A375 (cell line): ENCODE data around the gene NELL1. TPM values are rescaled to one million over a fixed set of nuclear protein-coding genes. Genes with fewer than 3 reads are reported as not detected.
A peak's percentile ranks its signal among the peaks of the same experiment; 100 is the strongest.

Experiments used
- small RNA-seq: library from RNA; depleted of rRNA; stranded (forward); fragments of <200 nt; gene quantifications from one replicate; pipeline ENCODE3, GENCODE V24; 2014
- total RNA-seq: library from RNA; depleted of rRNA; stranded (reverse); fragments of >200 nt; shearing (Covaris generic); gene quantifications from 2 replicates; pipeline ENCODE4 v1.2.3, GENCODE V29; 2014; rRNA removed

The NELL1 gene
- total RNA-seq, result not detected in 2 replicates

DNA sequence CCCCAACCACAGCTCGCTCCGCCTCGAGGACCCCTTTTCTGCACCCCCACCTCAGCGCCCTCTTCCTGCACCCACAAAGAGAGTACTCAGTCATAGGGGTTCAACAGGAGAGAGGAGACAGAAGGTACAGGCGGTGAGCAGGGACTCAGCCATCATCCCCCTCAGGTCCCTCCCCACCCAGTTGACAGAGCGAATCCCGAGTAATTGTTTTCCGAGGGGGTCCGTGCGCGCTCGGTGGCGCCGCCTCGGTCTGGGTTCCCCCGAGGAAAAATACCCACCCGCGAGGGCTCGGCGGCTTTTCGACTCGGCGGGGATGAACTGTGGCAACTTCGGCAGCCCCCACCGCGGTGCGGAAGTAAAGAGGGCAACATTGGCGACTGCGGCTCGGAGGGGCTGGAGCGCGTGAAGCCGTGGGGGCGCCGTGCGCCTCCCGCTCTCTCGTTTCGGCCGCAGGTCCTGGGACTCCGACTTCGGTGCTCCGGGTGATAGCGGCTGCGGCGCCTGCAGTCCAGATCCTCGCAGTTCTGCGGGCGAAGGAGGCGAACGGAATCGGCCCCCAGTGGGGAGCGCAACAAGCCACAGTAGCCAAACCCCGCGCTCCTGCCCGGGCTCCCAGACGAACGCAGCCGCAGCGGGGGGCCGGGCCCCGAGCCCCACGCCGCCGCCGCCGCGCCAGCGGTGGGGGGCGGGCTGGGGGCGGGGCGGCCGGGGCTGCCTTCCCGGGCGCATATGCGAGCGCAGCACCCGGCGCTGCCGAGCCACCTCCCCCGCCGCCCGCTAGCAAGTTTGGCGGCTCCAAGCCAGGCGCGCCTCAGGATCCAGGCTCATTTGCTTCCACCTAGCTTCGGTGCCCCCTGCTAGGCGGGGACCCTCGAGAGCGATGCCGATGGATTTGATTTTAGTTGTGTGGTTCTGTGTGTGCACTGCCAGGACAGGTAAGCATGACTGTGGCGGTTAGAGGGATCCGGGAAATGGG is at the start of gene NELL1:
Gene NELL1, plus strand, starts transcription at position 743 of the 976 bp plus-strand sequence.

Small RNA genes lying within 50 kb of the gene (small RNA-seq; reads per million reads assigned to genes)
- gene RNA5SP336, result 90.4 reads per million, percentile 96 among the genes with 10 or more reads in this experiment
- 0.54 reads per million, percentile 29 among the genes with 10 or more reads in this experiment for gene RNA5SP337

Other genes with a start within 250 kb of the NELL1 start
- gene SLC6A5, start 70.0 kb upstream of the NELL1 start, total RNA-seq, result not detected in 2 replicates